Activated naive CD4-positive, alpha-beta T cell treated with anti-CD3 and anti-CD28 coated beads, Interleukin-2, amount 50 U/mL, for 24 hours (primary cell): ENCODE results near the gene MRPL54.

ENCODE experiments used
- H3K27ac Mint-ChIP-seq: one replicate; pipeline ENCODE4 v1.8.0; 2021; ENCODE audit warnings: mild to moderate bottlenecking, mixed read lengths
- H3K27me3 Mint-ChIP-seq: one replicate; pipeline ENCODE4 v1.8.0; 2021; ENCODE audit warnings: mixed read lengths
- H3K36me3 Mint-ChIP-seq: one replicate; pipeline ENCODE4 v1.8.0; 2021; ENCODE audit warnings: mixed read lengths
- H3K4me1 Mint-ChIP-seq: one replicate; pipeline ENCODE4 v1.8.0; 2021; ENCODE audit warnings: mixed read lengths
- H3K4me3 Mint-ChIP-seq: one replicate; pipeline ENCODE4 v1.8.0; 2021; ENCODE audit warnings: mild to moderate bottlenecking, mixed read lengths
- H3K9me3 Mint-ChIP-seq: one replicate; pipeline ENCODE4 v1.8.0; 2021; ENCODE audit warnings: mixed read lengths

The MRPL54 gene

DNA sequence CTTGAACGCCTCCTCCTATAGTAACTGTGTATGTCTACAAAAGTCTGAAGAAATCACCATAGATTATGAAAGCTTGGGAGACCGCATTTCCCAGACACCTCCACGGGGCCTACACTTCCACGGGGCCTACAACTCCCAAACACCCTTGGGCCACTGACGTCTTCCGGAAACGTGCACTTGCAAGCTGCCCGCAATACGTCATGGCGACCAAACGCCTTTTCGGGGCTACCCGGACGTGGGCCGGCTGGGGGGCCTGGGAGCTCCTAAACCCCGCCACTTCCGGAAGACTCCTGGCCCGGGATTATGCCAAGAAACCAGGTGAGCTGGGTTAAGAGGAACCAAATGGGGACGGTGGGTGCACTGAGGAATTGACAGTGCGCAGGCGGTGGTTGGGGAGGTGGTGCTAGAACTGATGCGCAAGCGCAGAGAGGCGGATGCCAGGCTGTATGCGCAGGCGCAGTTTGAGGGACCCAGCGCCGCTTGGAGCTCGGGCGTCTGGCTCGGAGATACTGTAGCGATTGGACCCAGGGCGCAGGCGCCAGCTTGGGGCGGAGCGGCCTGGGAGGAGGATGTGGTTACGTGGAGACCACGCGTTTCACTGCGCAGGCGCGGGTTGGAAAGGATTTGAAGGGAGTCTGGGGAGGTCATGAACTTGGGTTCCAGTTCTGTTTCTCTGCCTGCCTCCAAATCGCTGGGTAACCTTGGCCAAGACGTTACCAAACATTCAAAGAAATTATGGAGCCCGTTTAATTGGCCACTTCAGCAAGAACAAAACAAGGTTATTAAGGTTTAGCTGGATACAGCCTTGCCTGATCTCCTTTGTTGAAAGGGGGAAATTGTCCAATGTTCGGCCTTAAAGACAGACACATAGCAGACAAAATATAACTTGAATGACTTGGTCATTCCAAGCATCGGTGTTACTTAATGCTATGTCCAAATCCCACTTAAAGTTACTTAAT is at the start of gene MRPL54:
Gene MRPL54, plus strand, starts transcription at position 182 of the 959 bp plus-strand sequence. Its CDS starts 19 bp downstream, at position 201.
- Mint-ChIP-seq H3K36me3 (peaks cover 7% of the 10 kb centered on the region), H3K4me1 (peaks cover 35% of the 10 kb centered on the region), H3K27ac (peak within 1 kb of the TSS; percentile 100), H3K4me3 (peak within 1 kb of the TSS; percentile 99), H3K9me3 (no peaks in the 10 kb centered on the region), H3K27me3 (no peaks in the 10 kb centered on the region)

DNA sequence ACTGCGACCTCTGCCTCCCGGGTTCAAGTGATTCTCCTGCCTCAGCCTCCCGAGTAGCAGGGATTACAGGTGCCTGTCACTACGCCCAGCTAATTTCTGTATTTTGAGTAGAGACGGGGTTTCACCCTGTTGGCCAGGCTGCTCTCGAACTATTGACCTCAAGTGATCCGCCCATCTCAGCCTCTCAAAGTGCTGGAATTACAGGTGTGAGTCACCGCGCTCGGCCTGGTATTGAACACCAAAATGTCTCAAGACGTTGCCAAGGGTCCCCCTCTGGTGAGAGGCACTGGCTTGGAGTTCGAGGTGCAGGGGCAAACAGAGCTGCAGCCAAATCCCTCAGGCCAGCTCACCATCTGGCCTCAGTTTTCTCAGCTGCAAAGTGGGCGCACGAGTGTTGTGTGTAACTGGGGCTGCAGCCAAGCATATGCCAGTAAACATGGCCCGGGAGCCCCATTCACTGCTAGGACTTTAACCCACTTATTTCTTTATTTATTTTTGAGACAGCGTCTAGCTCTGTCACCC is 46.3 kb upstream of the MRPL54 start:
- Mint-ChIP-seq H3K27ac (no peak overlapping the region), H3K36me3 (no peaks in the 10 kb centered on the region), H3K27me3 (no peaks in the 10 kb centered on the region), H3K4me1 (peaks cover 14% of the 10 kb centered on the region), H3K4me3 (no peak overlapping the region), H3K9me3 (no peaks in the 10 kb centered on the region)

DNA sequence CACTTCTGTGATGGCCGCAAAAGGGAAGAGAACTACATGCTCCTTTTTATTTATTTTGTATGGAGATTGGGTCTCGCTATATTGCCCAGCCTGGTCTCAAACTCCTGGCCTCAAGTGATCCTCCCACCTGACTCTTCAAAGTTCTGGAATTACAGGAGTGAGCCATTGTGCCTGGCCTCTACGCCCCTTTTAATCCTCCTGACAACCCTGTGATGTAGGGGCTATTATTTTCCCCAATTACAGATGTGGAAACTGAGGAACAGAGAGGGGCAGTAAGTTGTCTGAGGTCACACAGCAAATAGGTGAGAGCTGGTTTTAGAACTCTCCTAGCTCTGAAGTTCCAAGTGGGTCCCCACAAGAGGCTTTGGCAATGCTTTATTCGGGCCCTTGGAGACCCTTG is 42.6 kb upstream of the MRPL54 start:
- peaks cover 29% of the 10 kb centered on the region for H3K4me1 Mint-ChIP-seq

DNA sequence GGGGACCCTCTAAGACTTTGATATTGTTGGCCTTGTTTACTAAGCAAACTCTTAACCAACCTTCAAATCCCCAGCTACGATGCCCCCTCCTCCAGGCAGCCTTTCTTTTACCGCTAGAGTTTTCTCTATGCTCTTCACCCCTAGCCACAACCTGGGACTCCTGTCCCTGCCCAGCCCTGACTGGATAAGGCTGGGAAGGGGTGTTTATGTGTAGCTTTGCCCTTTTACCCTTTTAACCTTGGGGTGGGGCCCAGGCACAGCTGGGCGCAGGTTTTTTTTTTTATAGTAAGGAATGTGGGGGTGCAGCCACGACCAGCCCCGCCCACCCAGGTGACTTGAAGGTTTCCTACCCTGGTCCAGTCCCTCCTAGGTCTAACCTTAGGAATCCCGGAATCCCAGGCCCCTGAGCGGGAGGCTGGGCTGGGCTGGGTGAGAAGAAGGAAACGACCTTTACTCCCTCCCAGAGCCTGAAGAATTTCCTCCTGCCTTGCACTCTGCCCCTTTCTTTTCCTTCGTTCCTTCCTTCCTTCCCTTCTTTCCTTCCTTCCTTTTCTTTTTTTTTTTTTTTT is 42.0 kb upstream of the MRPL54 start:
- Mint-ChIP-seq H3K36me3 (no peaks in the 10 kb centered on the region), H3K4me3 (no peak overlapping the region), H3K9me3 (no peaks in the 10 kb centered on the region), H3K27ac (no peak overlapping the region), H3K27me3 (no peaks in the 10 kb centered on the region), H3K4me1 (peaks cover 34% of the 10 kb centered on the region)

More for the DNA sequence above, 42.6 kb upstream of the MRPL54 start:
- Mint-ChIP-seq H3K27me3 (no peaks in the 10 kb centered on the region), H3K4me3 (no peak overlapping the region), H3K27ac (no peak overlapping the region), H3K36me3 (no peaks in the 10 kb centered on the region), H3K9me3 (no peaks in the 10 kb centered on the region)

DNA sequence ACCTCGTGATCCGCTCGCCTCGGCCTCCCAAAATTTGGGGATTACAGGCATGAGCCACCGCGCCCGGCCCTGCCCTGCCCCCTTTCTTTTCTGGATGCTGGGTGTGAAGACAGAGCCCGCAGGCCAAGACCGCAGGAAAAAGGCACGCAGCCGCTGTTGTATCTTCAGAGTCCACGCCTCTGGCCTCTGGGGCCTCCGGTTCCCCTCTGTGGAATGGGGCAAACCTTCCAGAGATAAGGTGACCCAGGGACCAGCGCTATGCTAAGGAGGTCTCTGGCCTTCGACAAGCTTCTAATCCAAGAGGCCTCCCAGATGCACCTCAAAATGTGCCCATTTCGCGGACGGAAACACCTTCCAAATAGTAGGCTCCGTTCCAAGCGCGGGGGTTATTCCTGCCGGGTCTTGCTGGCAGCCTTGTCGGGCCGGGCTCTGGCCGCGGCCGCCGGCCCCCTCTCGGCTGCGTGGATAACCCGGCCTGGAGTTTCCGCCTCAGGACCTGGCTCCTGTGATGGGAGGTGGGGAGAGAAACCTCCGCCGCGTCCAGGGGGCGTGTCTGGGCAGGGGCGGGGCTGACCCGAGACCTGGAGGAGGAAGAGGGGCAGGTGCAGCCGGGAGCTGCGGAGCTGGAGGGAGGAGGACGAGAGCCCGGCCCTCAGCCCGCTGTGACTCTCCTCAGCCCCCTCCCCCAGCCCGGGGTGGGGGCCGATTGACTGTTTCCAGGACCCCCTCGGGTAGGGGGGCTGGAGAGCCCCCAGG is 41.2 kb upstream of the MRPL54 start:
- H3K9me3 Mint-ChIP-seq, result no peaks in the 10 kb centered on the region
- H3K4me3 Mint-ChIP-seq, result peak overlapping the region; percentile 80
- H3K4me1 Mint-ChIP-seq, result peaks cover 34% of the 10 kb centered on the region
- no peaks in the 10 kb centered on the region for H3K36me3 Mint-ChIP-seq
- H3K27me3 Mint-ChIP-seq, result no peaks in the 10 kb centered on the region
- no peak overlapping the region for H3K27ac Mint-ChIP-seq

DNA sequence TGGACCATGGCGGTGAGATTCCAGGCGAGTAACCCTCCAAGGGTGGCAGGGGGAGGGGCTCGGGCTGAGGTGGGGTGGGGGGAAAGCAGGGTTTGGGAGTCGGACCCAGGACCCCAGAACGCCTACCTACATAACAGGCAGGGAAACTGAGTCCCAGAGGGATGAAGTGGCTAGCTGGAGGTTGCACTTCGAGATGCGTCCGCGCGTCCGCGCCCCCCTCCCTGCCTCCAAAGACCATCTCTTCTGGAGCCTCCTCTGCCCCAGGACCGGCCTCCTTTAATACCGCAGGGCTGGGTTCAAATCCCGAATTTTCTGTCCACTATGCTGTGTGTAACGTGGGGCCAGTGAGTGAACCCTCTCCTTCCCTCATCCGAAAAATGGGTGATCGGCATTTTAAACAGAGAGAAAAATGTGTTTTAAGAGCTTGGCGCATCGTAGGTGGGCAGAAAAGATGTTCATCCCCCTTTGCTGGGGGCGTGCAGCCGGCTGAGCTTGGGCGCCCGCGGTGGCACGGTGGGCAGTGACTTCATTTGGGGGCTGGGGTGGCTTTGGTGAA is 40.5 kb upstream of the MRPL54 start:
- Mint-ChIP-seq H3K4me3 (peak overlapping the region; percentile 80), H3K36me3 (no peaks in the 10 kb centered on the region), H3K4me1 (peaks cover 34% of the 10 kb centered on the region), H3K27me3 (no peaks in the 10 kb centered on the region), H3K9me3 (no peaks in the 10 kb centered on the region), H3K27ac (peak overlapping the region; percentile 12)

DNA sequence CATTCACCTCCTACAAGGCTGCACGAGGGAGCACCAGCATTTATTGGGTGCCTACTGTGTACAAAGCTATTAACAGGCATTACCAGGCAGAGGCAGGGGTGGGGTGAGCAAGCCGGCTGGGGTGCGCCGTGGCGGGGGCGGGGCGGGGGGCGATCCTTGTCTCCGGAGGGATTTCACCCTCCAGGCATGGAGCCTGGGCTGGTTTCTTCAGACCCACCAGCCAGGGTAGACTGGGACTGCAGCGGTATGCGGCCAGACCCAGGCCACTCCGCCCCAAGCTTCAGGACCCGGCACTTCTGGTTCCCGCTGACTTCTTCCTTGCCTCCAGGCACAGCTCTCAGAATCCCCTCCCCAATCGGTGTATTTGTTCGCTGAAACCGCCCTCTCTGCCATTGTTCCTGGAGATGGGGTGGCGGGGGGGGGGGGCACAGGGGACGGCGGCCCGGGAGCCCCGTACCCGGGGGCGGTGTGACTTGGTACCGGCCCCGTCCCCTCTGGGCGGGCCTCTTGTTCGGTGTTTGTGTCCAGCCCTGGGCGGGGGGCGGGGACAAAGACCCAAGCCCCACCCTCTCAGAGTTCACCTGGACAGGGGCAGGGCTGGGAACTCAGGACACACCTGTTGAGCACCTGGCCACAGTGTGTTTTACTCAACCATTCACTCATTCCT is 39.9 kb upstream of the MRPL54 start:
- no peaks in the 10 kb centered on the region for H3K9me3 Mint-ChIP-seq
- peaks cover 34% of the 10 kb centered on the region for H3K4me1 Mint-ChIP-seq
- no peak overlapping the region for H3K27ac Mint-ChIP-seq
- H3K4me3 Mint-ChIP-seq, result peak overlapping the region; percentile 80
- H3K27me3 Mint-ChIP-seq, result no peaks in the 10 kb centered on the region
- H3K36me3 Mint-ChIP-seq, result no peaks in the 10 kb centered on the region

DNA sequence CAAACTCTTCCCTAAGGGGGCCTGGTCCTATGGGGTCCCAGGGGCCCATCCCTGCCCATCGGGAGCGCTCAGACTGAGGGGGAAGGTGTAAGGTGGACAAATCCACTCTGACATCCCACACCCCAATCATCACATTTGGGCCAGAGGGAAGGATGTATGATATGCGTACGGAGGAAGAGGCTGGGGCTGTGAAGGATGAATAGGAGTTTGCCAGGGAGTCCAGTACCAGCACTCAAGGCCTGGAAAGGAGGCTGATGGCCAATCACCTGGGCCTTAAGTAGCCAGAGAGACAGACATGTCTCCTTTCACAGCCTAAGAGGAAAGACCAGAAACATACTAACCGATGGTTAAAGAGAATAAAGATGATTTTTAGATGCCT is 39.4 kb upstream of the MRPL54 start:
- H3K4me3 Mint-ChIP-seq, result no peak overlapping the region
- peak overlapping the region; percentile 10 for H3K27ac Mint-ChIP-seq
- H3K27me3 Mint-ChIP-seq, result no peaks in the 10 kb centered on the region
- no peaks in the 10 kb centered on the region for H3K36me3 Mint-ChIP-seq
- H3K9me3 Mint-ChIP-seq, result no peaks in the 10 kb centered on the region
- H3K4me1 Mint-ChIP-seq, result peaks cover 34% of the 10 kb centered on the region

DNA sequence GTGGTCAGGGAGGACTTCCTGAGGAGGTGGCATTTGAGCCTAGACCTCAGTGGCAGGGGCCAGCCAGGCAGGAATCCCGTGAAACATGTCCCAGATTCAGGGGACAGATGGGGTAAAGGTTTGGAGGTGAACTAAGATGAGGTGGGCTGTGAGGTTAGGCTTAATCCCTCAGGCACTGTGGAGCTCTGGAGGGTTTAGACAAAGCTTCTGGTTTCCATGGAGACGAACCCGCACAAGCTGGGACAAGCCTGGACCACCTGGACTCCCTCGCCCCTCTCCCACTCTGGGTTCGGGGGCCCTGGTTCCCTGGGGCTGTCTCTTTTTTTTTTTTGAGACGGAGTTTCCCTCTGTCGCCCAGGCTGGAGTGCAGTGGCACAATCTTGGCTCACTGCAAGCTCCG is 38.6 kb upstream of the MRPL54 start:
- H3K27me3 Mint-ChIP-seq, result no peaks in the 10 kb centered on the region
- no peaks in the 10 kb centered on the region for H3K9me3 Mint-ChIP-seq
- H3K4me3 Mint-ChIP-seq, result no peak overlapping the region
- H3K36me3 Mint-ChIP-seq, result no peaks in the 10 kb centered on the region
- peaks cover 34% of the 10 kb centered on the region for H3K4me1 Mint-ChIP-seq
- H3K27ac Mint-ChIP-seq, result no peak overlapping the region

DNA sequence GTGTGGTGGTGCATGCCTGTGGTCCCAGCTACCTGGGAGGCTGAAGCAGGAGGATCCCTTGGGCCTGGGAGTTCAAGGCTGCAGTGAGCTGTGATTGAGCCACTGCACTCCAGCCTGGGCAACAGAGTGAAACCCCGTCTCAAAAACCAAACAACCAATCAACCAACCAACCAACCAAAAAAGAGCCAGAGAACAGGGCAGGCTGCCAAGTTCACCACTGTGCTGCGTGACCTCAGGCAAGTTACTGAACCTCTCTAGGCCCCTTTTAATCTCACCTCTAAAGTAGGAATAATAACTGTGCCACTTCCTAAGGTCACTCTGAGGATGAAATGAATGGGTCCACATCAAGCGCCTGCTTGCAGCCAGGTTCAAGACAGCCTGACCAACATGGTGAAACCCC is 37.4 kb upstream of the MRPL54 start:
- Mint-ChIP-seq H3K4me3 (no peak overlapping the region), H3K36me3 (peaks cover 2% of the 10 kb centered on the region), H3K27ac (no peak overlapping the region), H3K4me1 (peaks cover 29% of the 10 kb centered on the region), H3K9me3 (no peaks in the 10 kb centered on the region), H3K27me3 (no peaks in the 10 kb centered on the region)

DNA sequence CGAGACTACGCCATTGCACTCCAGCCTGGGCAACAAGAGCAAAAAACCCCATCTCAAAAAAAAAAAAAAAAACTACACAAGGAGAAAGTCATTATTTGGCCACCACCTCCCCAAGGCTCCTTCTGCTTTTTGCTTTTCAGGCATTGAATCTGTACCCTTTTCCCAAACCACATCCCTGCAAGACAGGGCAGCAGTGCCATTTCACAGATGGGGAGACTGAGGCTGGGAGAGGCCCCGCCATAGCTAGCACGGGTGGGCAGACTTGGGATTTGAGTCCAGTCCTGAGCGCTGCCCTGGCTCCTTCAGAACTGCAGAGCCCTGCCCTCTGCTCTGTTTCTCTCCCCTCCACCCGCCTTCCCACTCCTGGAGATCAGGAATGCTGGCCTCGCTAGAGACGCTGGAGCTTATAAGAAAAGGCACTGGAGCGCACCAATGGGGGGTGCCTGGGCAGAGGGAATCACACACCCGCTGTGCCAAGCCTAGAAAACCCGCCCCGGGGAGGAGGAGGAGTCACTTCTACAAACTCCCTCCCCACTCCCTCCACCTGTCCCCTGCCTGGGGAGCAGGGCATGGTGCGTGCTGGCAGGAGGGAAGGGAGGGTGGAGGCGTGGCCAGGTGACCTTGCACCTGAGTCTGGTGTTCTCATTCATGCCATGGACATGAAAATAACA is 36.7 kb upstream of the MRPL54 start:
- Mint-ChIP-seq H3K4me1 (peaks cover 27% of the 10 kb centered on the region), H3K4me3 (no peak overlapping the region), H3K27me3 (no peaks in the 10 kb centered on the region), H3K9me3 (no peaks in the 10 kb centered on the region), H3K27ac (no peak overlapping the region), H3K36me3 (peaks cover 2% of the 10 kb centered on the region)

DNA sequence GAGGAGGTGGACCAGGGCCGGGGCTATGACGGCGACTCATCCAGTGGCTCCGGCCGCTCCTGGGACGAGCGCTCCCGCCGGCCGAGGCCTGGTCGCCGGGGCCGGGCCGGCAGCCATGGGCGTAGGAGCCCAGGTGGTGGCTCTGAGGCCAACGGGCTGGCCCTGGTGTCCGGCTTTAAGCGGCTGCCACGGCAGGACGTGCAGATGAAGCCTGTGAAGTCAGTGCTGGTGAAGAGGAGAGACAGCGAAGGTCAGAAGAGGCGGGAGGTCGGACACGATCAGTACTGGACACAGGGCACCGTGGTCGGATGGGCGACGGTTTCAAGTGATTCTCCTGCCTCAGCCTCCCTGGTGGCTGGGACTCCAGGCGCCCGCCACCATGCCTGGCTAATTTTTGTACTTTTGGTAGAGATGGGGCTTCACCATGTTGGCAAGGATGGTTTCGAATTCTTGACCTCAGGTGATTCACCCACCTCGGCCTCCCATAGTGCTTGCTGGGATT is 32.0 kb upstream of the MRPL54 start:
- Mint-ChIP-seq H3K27me3 (no peaks in the 10 kb centered on the region), H3K4me1 (no peaks in the 10 kb centered on the region), H3K4me3 (no peak overlapping the region), H3K36me3 (peaks cover 6% of the 10 kb centered on the region), H3K9me3 (no peaks in the 10 kb centered on the region), H3K27ac (no peak overlapping the region)

DNA sequence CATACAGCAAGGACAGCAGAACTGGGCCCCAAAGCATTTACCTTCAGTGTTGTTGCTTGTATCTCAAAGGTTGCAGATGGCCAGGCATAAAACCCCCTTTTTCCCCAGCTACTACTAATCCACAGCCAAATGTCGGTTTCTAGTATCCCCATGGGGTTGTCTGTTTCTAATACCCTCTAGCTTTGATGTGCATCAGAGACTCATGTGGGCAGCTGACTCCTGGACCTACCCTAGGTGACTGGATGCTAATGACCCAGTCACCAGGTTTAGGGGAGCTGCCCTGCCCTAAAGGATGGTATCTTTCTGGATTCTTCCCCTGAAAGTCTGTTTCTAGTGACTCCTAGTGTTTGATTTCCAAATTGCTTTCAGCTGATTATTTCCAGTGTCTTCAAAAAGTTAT is 30.4 kb upstream of the MRPL54 start:
- Mint-ChIP-seq H3K4me1 (no peaks in the 10 kb centered on the region), H3K36me3 (peaks cover 9% of the 10 kb centered on the region), H3K27ac (no peak overlapping the region)

DNA sequence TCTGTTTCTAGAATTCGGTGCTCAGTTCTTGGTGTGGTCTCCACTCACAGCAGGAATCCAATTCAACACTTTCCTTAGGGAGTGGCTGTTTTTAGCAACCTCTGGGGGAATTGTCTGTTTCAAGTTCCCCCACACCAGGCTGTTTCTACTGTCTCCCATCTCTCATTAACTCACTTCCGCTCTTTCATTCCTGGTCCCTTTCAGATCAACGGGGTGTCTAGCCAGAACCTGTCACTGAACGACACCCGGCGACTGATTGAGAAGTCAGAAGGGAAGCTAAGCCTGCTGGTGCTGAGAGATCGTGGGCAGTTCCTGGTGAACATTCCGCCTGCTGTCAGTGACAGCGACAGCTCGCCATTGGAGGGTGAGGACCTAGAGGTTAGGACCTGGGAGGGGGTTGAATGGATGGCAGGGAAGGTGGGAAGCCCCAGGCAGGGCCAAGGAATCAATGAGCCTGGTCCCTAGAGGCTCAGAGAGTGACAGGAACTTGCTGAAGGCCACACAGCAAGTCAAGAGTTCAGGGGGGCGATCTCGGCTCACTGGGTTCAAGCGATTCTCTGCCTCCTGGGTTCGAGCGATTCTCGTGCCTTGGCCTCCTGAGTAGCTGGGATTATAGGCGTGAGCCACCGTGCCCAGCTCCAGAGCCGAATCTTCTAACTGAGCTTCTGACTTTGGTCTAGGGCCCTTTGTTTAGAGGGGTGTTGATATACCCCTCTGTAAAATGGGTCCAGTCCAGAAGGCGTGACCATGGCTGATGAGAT is 28.8 kb upstream of the MRPL54 start:
- Mint-ChIP-seq H3K36me3 (peaks cover 11% of the 10 kb centered on the region), H3K4me1 (peaks cover 15% of the 10 kb centered on the region), H3K27ac (peak overlapping the region; percentile 33)

More for the DNA sequence above, 30.4 kb upstream of the MRPL54 start:
- Mint-ChIP-seq H3K4me3 (no peak overlapping the region), H3K27me3 (no peaks in the 10 kb centered on the region), H3K9me3 (no peaks in the 10 kb centered on the region)

More for the DNA sequence above, 28.8 kb upstream of the MRPL54 start:
- Mint-ChIP-seq H3K9me3 (no peaks in the 10 kb centered on the region), H3K4me3 (no peak overlapping the region), H3K27me3 (no peaks in the 10 kb centered on the region)
